Trophoblast cell (in vitro differentiated cells and primary cell): ENCODE data around the gene PRPF31.

ENCODE experiments used
- DNase-seq, 2 donors: peaks; one replicate each; pipeline ENCODE4 v3.0.0-alpha.2; 2016
- H2AFZ ChIP-seq: 2 replicates; pipeline ENCODE4 v1.6.1; 2013; ENCODE audit warnings: low read length, moderate library complexity, mild to moderate bottlenecking; ENCODE audit not compliant: insufficient read depth, poor library complexity
- H2AK5ac ChIP-seq: 2 replicates; pipeline ENCODE4 v1.6.1; 2013; ENCODE audit warnings: mild to moderate bottlenecking, low read length
- H2BK120ac ChIP-seq: 2 replicates; pipeline ENCODE4 v1.6.1; 2013; ENCODE audit warnings: low read length, mild to moderate bottlenecking, moderate library complexity; ENCODE audit not compliant: insufficient read depth, poor library complexity
- H2BK12ac ChIP-seq: 2 replicates; pipeline ENCODE4 v1.6.1; 2013; ENCODE audit warnings: mild to moderate bottlenecking, low read length, moderate library complexity
- H2BK5ac ChIP-seq: 2 replicates; pipeline ENCODE4 v1.6.1; 2013; ENCODE audit warnings: low read length, low read depth, moderate library complexity, mild to moderate bottlenecking; ENCODE audit not compliant: poor library complexity
- H3K14ac ChIP-seq: 2 replicates; pipeline ENCODE4 v1.6.1; 2013; ENCODE audit warnings: mild to moderate bottlenecking, low read length
- H3K18ac ChIP-seq: 2 replicates; pipeline ENCODE4 v1.6.1; 2013; ENCODE audit warnings: mild to moderate bottlenecking, low read length
- H3K23ac ChIP-seq: 2 replicates; pipeline ENCODE4 v1.6.1; 2013; ENCODE audit warnings: low read length
- H3K27ac ChIP-seq: 2 replicates; pipeline ENCODE4 v1.5.1; 2013; ENCODE audit warnings: low read depth, mild to moderate bottlenecking, inconsistent platforms, low read length, moderate library complexity
- H3K27me3 ChIP-seq: 2 replicates; pipeline ENCODE4 v1.6.1; 2013; ENCODE audit warnings: inconsistent platforms, mild to moderate bottlenecking, low read length, moderate library complexity; ENCODE audit not compliant: insufficient read depth
- H3K36me3 ChIP-seq, 2 experiments: 1 replicate in 1 of 2; 2 replicates in 1 of 2; pipeline ENCODE4 v1.6.1; 2013; ENCODE audit warnings: low read length in 2 of 2, mild to moderate bottlenecking in 2 of 2, moderate library complexity in 1 of 2; ENCODE audit not compliant: insufficient read depth in 2 of 2, control insufficient read depth in 1 of 2
- H3K4ac ChIP-seq: 2 replicates; pipeline ENCODE4 v1.6.1; 2013; ENCODE audit warnings: low read depth, mild to moderate bottlenecking, low read length, moderate library complexity
- H3K4me1 ChIP-seq, 2 experiments: 1 replicate in 1 of 2; 2 replicates in 1 of 2; pipeline ENCODE4 v1.6.1; 2013; ENCODE audit warnings: low read length in 2 of 2, mild to moderate bottlenecking in 2 of 2, moderate library complexity in 1 of 2; ENCODE audit not compliant: insufficient read depth in 2 of 2, control insufficient read depth in 1 of 2
- H3K4me2 ChIP-seq: 2 replicates; pipeline ENCODE4 v1.6.1; 2013; ENCODE audit warnings: inconsistent platforms, mild to moderate bottlenecking, low read length, moderate library complexity
- H3K4me3 ChIP-seq: 2 replicates; pipeline ENCODE4 v1.5.1; 2013; ENCODE audit warnings: mild to moderate bottlenecking, low read depth, low read length, inconsistent platforms
- H3K79me1 ChIP-seq: one replicate; pipeline ENCODE4 v1.6.1; 2013; ENCODE audit warnings: low read length
- H3K79me2 ChIP-seq: 2 replicates; pipeline ENCODE4 v1.6.1; 2013; ENCODE audit warnings: low read length, mild to moderate bottlenecking; ENCODE audit not compliant: control insufficient read depth, insufficient read depth, poor library complexity
- H3K9ac ChIP-seq: 2 replicates; pipeline ENCODE4 v1.6.1; 2013; ENCODE audit warnings: mild to moderate bottlenecking, low read length
- H3K9me3 ChIP-seq: 2 replicates; pipeline ENCODE4 v1.6.1; 2013; ENCODE audit warnings: low read depth, mild to moderate bottlenecking, control low read depth, inconsistent platforms, low read length; ENCODE audit not compliant: insufficient read depth
- H4K12ac ChIP-seq: 2 replicates; pipeline ENCODE4 v1.6.1; 2013; ENCODE audit warnings: low read depth, mild to moderate bottlenecking, low read length, moderate library complexity
- H4K8ac ChIP-seq: 2 replicates; pipeline ENCODE4 v1.6.1; 2013; ENCODE audit warnings: low read depth, mild to moderate bottlenecking, low read length, moderate library complexity
- H4K91ac ChIP-seq: one replicate; pipeline ENCODE4 v1.6.1; 2013; ENCODE audit warnings: low read depth, mild to moderate bottlenecking, low read length, moderate library complexity
- WGBS: extraction: QIAGEN DNeasy Blood & Tissue Kit; methylation state at CpG from one replicate; pipeline ENCODE4 v1.1.7; 2013; ENCODE audit warnings: missing lambda C conversion rate; ENCODE audit not compliant: insufficient read length, insufficient coverage; ENCODE audit errors: extremely low coverage; 5-methylcytosine and 5-hydroxymethylcytosine counted together

PRPF31 gene

GRCh38 chr19:54128796-54129616 is 13.5 kb downstream of the PRPF31 start:
- no peak for DNase-seq
- no peak overlapping the region for H3K27ac ChIP-seq
- H2BK5ac ChIP-seq = no peak overlapping the region

GRCh38 chr19:54129617-54129996 is 14.1 kb downstream of the PRPF31 start:
- no peak overlapping the region for H3K27ac ChIP-seq
- peaks cover 3% of the 10 kb centered on the region for H3K9me3 ChIP-seq
- no peak overlapping the region for H4K91ac ChIP-seq
- H2BK12ac ChIP-seq = no peak overlapping the region
- no peaks in the 10 kb centered on the region for H3K79me1 ChIP-seq
- H2AK5ac ChIP-seq = no peak overlapping the region
- no peak for DNase-seq
- H3K27me3 ChIP-seq = no peaks in the 10 kb centered on the region
- no peak overlapping the region for H3K4me3 ChIP-seq
- H2AFZ ChIP-seq = no peak overlapping the region
- H3K4me2 ChIP-seq = no peak overlapping the region
- H3K79me2 ChIP-seq = no peaks in the 10 kb centered on the region
- H2BK5ac ChIP-seq = no peak overlapping the region
- H3K18ac ChIP-seq = no peak overlapping the region
- no CpG with 5 or more reads among the region's 20 CpGs for WGBS
- no peak overlapping the region for H4K12ac ChIP-seq
- H3K23ac ChIP-seq = no peak overlapping the region
- H3K9ac ChIP-seq = no peak overlapping the region
- H3K4me1 ChIP-seq = no peaks in the 10 kb centered on the region
- H3K4ac ChIP-seq = no peak overlapping the region
- no peak overlapping the region for H2BK120ac ChIP-seq
- peaks cover 67 to 68% of the 10 kb centered on the region in 2 experiments for H3K36me3 ChIP-seq
- no peak overlapping the region for H4K8ac ChIP-seq
- H3K14ac ChIP-seq = no peak overlapping the region

More at GRCh38 chr19:54128796-54129616, 13.5 kb downstream of the PRPF31 start:
- Histone ChIP-seq H2BK120ac (no peak overlapping the region), H3K4me3 (no peak overlapping the region), H3K27me3 (no peaks in the 10 kb centered on the region), H2BK12ac (no peak overlapping the region), H4K12ac (no peak overlapping the region), H2AFZ (no peak overlapping the region), H4K91ac (no peak overlapping the region), H3K4ac (no peak overlapping the region), H3K18ac (no peak overlapping the region), H3K79me1 (no peaks in the 10 kb centered on the region), H2AK5ac (no peak overlapping the region), H3K4me2 (no peak overlapping the region), H3K9me3 (peaks cover 3% of the 10 kb centered on the region), H3K14ac (no peak overlapping the region), H3K79me2 (no peaks in the 10 kb centered on the region), H3K23ac (no peak overlapping the region), H3K36me3 (peaks cover 73 to 74% of the 10 kb centered on the region in 2 experiments), H4K8ac (no peak overlapping the region), H3K9ac (no peak overlapping the region), H3K4me1 (no peaks in the 10 kb centered on the region)
- WGBS = no CpG with 5 or more reads among the region's 41 CpGs

DNA sequence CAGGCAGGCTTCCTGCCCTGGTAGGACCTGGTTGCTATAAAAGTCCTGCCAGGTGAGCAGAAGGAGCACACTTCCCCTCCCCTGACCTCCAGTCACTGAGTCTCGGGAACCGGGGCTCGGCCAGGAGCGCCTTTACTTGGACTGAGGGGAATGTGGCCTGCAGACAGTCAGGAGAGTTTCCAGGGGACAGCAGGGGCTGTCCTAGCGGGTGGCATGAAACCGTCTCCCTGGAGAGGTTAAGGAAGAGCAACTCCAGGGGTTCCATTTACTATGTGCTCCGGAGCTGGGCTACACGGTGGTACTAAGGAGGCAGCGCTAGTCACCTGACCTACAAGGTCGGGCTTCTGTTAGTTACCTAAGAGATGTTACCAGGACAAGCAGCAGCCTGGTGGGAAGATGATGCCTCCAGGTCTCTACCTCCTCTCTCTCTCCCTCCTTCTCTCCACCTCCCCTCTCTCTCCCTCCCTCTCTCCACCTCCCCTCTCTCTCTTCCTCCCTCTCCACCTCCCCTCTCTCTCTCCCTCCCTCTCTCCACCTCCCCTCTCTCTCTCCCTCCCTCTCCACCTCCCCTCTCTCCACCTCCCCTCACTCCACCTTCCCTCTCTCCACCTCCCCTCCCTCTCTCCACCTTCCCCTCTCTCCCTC is 17.9 kb downstream of the PRPF31 start:
- Histone ChIP-seq H3K4me2 (no peak overlapping the region), H3K9ac (no peak overlapping the region), H3K36me3 (peaks cover 31 to 36% of the 10 kb centered on the region in 2 experiments), H3K14ac (no peak overlapping the region), H2BK12ac (no peak overlapping the region), H3K18ac (no peak overlapping the region), H3K79me2 (peaks cover 8% of the 10 kb centered on the region), H3K4ac (no peak overlapping the region), H2AK5ac (no peak overlapping the region), H3K79me1 (peaks cover 8% of the 10 kb centered on the region), H3K4me3 (peak overlapping the region; percentile 0), H2AFZ (no peak overlapping the region), H3K23ac (no peak overlapping the region), H4K12ac (no peak overlapping the region), H3K27me3 (no peaks in the 10 kb centered on the region), H3K9me3 (peaks cover 3% of the 10 kb centered on the region), H3K27ac (no peak overlapping the region), H4K8ac (no peak overlapping the region), H4K91ac (no peak overlapping the region), H2BK5ac (no peak overlapping the region), H3K4me1 (peaks cover 4 to 6% of the 10 kb centered on the region in 2 experiments), H2BK120ac (no peak overlapping the region)
- WGBS = no CpG with 5 or more reads among the region's 10 CpGs
- no peak for DNase-seq

DNA sequence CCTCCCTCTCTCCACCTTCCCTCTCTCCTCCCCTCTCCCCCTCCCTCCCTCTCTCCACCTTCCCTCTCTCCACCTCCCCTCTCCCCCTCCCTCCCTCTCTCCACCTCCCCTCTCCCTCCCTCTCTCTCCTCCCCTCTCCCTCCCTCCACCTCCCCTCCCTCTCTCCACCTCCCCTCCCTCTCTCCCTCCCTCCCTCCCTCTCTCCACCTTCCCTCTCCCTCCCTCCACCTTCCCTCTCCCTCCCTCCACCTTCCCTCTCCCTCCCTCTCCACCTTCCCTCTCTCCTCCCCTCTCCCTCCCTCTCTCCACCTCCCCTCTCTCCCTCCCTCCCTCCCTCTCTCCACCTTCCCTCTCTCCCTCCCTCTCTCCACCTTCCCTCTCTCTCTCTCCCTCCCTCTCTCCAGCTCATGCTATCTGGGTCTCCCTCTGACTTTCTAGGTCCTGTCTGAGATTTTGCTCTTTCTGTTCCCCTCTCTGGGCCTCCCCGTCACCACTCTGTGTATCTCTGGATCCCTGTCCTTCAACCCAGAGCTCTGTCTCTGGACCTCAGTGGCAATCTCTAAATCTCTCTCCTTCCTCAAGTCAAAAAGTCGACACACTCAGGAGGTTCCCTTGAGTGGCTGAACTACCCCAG is 18.5 kb downstream of the PRPF31 start:
- no peak overlapping the region for H3K9ac ChIP-seq
- H4K8ac ChIP-seq = no peak overlapping the region
- H4K91ac ChIP-seq = no peak overlapping the region
- H3K4me2 ChIP-seq = no peak overlapping the region
- H2BK12ac ChIP-seq = no peak overlapping the region
- peaks cover 10 to 11% of the 10 kb centered on the region in 2 experiments for H3K4me1 ChIP-seq
- H3K23ac ChIP-seq = no peak overlapping the region
- H3K27ac ChIP-seq = no peak overlapping the region
- no peak for DNase-seq
- no peak overlapping the region for H4K12ac ChIP-seq
- no peak overlapping the region for H2AK5ac ChIP-seq
- H3K4me3 ChIP-seq = peak overlapping the region; percentile 0
- peaks cover 15% of the 10 kb centered on the region for H3K79me2 ChIP-seq
- H3K9me3 ChIP-seq = peaks cover 3% of the 10 kb centered on the region
- no peak overlapping the region for H2BK120ac ChIP-seq
- no peaks in the 10 kb centered on the region for H3K27me3 ChIP-seq
- WGBS = no CpG with 5 or more reads among the region's 2 CpGs
- peaks cover 25 to 36% of the 10 kb centered on the region in 2 experiments for H3K36me3 ChIP-seq
- no peak overlapping the region for H2AFZ ChIP-seq
- no peak overlapping the region for H2BK5ac ChIP-seq
- peaks cover 8% of the 10 kb centered on the region for H3K79me1 ChIP-seq
- no peak overlapping the region for H3K14ac ChIP-seq
- H3K18ac ChIP-seq = no peak overlapping the region
- H3K4ac ChIP-seq = no peak overlapping the region
